GM19372 (cell line): ENCODE measurements around the gene TTC7B.

Source experiments
- ATAC-seq: cut with Tn5 transposase; IDR thresholded peaks from one replicate; pipeline ENCODE4 v1.9.1; 2021; ENCODE audit warnings: mild to moderate bottlenecking, low read depth, moderate library complexity; ENCODE audit not compliant: unreplicated experiment

The TTC7B gene

DNA sequence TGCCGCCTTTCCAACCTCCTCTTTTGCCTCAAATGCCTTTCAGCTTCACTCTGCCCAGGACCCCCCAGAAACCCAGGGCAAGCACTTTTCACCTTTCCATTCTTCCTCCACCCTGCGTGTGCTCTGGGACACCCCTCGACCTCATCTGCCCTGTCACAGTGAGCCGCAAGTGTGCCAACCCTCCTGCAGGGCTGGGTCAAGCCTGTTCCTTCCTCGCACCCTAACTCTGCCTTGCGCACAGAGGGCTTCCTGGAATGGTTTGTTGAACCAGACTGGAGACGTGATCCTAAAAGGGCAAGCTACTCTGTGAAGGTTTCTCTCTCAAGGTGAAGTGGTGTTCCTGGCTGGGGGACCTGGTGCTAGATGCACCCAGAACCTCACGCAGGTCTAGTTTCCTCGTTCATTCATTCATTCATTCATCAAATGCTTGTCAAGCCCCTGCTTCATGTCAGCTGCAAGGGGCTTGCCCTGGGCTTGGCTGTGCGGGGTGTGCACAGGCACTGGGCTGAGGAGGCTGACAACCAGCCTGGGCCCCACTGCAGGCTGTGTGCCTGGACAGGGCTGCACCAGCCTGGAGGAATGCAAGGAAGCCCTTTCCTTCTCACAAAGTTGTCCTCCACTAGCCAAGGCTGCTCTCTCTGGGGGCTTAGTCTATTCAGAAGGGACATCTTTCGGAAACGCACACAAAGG, 232.2 kb downstream of the TTC7B start:
- no peak for ATAC-seq

DNA sequence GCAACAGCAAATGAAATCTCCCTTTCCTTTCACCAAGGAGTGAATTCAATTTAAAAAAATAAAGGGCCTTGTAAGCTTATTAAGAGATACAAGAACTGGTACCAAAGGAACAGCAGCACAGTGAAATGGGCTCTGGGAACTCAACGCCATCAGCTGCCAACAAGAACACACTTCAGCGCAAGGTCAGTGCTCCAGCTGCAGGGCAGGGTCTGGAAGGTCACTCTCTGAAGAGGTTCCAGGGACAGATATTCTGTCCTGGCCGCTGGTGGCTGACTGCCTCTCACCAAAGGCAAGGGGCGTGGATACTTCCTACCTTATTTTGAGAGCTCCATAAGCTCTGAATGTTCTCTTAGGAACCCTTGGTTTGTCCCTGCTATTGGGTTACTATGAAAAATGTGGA, 232.8 kb downstream of the TTC7B start:
- ATAC-seq: no peak

DNA sequence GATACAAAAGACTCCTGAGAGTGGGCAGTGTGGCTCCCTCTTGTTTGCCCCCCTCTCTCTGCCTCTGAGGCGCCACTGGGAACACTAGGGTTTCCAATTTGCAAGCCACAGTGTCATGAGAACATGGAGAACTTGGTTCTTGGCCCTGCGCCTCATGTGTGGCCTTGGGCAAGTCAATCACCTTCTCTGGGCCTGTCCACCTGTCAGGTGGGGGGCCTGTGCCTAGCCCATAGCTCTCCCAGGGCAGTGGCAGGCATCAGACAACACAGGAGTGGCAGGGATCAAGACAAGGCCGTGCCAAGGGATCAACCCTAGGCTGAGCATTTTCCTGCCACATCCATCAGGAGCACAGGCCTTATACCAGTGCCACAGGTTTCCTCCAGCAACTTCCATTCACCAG, 234.1 kb downstream of the TTC7B start:
- no peak for ATAC-seq

DNA sequence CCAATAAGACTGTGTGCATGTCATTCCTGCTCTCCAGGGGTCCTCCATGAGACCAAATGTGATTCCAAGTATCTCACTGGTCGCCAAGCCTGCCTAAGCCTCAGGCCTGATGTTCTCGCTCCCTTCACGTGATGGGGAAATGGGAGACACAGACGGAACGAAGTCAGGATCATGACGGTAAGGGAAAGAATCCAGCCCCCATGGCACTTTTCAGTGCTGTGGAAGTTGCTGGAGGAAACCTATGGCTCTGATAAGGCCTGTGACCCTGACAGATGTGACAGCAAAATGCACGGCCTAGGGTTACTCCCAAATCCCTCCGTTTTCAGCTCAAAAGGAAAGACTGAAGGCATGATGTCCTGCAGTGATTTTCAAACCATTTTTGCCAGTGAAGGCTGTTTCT, 234.5 kb downstream of the TTC7B start:
- no peak for ATAC-seq

DNA sequence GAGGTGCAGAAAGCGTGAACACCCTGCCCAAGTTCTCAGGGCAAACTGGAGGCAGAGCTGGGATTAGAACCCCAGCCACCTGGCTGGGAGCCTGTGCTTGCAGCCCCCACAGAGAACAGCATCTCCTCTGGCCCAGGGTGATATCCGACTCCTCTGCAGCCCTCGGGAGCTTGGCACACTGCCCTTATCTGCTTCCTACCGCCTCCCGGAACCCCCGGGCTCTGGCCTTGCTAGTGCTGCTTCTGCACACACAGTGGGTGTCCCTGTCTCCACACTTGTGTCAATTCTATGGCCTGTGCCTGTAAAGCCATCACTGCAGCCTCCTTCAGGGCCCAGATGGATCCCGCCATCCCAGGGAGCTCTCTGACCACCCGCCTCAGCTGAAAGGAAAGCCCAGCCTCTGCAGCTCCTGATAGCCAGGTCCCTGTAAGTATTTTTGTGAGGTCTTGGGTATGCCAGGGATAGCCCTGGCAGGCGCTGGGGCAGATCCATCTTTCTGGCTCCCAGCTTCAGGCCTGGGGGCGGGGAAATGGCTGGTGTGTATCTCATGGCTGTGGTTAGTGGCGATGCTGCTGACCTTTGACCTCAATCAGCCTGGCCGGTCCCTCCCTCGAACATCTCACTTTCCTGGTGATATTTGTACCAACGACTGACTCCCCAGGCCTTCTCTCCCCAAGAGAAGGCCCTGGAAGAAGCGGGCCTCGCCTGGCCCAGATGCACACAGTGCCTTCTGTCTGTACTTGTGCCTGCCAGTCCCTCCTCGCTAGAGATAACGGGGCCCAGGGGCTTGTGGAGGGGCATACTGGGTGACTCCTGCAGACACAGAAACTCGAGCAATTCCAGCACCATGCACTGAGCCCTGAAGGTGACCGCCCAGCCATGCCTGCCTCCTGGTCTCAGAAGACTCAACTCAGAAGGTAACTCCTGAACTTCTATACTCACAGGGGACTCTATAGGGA, 235.6 kb downstream of the TTC7B start:
- ATAC-seq: no peak

DNA sequence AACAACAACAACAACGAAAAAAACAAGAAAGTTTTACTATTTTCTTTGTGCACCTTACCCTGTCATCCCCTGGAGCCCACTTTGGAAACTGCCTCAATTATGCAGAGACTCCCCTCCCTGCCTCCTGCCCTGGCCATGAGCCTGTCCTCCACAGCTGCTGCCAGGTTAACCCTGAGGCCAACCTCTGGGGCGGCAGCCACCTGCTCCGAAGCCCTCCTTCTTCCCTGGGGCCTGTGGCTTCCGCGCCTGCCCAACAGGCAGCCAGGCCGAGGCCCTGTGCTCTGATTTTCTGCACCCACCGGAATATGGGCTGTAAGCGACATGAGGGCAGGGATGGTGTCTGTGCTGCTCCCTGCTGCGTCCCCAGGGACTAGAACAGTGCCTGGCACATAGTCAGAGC, 236.4 kb downstream of the TTC7B start:
- no peak for ATAC-seq

DNA sequence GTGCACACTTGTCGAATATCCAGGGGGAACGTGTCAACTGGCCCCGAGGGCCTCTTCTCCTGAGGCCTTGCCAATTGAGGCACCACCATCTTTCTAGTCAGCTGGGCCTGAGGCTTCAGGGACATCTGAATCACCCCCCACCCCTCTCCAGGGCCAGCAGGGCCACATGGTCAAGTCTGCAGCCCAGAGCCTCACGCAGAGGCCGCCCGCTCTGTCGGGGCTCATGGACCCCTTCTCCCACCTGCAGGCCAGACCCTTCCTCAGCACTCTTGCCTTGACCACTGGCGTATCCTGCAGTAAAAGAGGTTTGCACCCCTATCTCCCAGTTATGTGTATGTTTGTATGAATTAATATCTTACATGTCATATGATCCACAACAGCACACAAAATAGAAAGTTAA, 237.1 kb downstream of the TTC7B start:
- ATAC-seq: no peak

DNA sequence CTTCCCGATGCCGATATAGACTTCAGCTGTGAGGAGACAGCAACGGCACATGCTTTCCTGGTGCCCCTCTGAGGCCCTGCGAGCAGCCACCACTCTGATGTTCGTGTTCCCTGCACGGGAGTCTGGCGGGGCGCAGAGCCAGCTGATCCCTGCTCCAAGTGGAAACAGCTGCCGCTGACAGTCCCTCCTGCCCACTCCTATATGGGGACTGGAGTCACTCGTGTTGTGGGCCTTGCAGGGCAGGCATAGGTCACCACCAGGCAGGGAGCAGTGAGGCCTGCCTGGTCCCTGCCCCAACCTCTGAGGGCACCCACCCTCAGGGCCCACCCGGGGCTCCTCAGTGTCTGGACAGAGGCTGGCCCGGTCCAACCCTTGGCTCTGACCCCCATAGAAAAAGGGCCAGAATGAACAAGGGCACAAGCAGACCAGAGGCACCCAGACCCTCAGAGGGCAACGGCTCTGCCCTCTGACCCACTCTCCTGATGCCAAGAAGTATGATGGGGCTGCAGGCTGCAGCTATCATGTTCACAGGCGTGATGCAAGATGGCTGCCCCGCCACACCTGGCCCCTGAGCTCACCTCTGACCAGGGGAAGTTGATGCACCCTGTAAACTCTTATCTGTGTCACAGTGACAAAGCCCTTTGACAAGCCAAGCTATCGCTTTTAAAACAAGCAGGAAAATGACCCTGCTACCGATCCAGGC, 237.8 kb downstream of the TTC7B start:
- ATAC-seq: no peak

DNA sequence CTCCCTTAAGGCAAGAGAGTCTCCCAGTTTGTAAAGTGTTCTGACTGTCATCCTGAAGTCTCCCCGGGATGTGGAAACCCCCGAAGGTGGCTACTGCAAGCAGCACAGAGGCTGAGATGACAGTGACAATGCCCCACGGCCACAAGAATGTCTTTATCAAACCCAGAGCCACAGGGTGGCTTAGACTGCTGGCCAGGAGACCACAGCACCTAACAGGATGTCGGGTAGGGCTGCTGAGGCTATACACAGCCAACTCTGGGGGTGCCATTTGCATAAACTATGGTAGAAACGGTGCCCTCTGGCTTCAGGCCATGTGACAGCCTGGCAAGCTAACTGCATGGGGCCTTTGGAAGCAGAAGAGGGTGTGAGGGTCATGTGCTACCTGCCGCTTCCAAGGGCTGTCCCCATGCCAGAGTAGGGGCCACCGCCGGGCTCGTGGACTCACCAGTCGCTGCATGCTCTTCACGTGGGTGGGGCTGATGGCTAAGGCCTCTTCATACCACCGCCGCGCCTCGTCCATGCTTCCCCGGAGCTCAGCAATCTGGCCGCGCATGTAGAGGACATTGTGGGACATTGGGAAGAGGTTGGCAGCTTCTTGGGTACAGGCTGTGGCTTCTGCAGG, 238.5 kb downstream of the TTC7B start:
- ATAC-seq: no peak

DNA sequence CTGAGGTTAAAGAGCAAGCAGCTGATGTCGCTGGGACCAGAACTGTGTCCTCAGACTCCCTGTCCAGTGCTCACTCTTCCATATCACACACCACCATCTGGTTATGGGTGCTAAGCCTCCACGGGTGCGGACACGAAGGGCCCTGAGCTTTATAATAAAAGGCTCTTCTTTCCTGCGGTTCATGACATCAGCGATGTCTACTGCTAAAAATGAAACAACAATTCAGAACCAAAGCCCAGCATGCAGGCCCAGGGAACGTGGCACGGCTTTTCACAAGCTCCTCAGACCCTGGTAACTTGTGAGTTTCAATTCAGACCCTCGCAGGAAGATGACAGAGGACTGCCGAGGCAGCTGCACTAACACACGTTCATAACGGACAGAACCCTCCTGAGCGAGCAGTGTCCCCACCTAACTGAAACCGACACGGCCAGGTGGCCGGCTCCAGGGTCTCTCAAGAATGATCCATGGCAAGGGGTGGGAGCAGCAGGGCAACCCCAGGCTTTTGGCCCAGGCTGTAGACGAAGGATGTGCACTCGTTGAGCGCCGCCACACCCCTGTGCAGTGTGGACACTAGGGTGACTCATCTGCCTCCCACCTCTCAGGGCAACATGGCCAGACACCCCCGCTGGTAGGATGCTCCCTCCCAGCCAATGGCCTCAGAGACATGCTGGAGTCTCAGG, 239.1 kb downstream of the TTC7B start:
- no peak for ATAC-seq

DNA sequence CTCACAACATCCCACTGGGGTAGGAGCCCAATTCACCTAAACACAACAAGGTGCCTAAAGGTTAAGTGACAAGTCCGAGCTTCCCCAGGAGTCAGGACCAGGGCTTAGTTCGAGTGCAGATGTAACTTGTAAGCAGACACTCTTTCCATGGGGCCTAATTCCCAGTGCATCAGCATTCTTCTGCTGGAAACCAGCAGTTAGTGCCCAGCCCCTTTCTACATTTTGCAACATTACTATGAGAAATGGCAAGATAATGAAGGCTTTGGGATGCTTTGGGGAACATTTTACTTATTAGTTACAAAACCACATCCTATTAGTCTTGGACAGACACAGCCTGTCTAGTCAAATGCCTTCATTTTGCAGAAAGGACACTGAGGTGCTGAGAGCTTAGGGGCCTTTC, 239.6 kb downstream of the TTC7B start:
- no peak for ATAC-seq

DNA sequence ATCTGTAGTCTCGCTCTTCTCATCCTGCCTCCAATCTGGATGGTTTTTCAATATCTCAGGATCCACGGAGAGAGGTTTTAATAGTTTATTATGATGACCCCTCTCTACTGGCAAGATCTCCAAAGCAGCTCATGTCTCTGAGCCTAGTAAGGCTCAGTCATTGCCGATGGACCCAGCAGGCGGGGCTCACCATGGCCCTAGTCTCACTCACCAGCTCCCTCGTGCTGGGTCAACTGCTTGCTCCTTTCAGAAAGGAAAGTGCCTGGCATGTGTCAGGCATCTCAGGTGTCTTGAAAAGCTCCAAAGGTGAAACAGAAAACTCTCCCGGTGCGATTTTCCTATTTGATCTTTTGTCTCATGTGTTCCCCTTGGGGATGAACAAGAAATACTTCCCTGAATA, 240.4 kb downstream of the TTC7B start:
- no peak for ATAC-seq

DNA sequence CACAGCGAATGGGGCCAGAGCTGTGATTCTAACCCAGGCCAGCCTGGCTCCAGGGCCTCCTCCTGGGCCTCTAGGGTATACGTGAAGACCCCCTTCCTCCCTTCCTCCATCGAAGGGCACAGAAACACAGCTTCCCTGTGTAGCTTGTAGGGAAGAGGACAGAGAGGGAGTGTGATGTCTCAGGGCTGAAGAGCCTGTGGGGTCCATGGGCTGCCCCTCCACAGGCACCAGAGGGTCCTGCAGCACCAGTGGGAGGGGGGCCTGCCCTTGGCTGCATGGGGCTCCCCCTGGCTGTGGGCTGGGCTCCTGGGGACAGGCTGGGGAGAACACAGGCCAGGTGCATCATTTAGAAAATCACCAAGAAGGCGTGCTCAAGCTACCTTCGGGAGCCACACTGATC, 240.9 kb downstream of the TTC7B start:
- no peak for ATAC-seq

DNA sequence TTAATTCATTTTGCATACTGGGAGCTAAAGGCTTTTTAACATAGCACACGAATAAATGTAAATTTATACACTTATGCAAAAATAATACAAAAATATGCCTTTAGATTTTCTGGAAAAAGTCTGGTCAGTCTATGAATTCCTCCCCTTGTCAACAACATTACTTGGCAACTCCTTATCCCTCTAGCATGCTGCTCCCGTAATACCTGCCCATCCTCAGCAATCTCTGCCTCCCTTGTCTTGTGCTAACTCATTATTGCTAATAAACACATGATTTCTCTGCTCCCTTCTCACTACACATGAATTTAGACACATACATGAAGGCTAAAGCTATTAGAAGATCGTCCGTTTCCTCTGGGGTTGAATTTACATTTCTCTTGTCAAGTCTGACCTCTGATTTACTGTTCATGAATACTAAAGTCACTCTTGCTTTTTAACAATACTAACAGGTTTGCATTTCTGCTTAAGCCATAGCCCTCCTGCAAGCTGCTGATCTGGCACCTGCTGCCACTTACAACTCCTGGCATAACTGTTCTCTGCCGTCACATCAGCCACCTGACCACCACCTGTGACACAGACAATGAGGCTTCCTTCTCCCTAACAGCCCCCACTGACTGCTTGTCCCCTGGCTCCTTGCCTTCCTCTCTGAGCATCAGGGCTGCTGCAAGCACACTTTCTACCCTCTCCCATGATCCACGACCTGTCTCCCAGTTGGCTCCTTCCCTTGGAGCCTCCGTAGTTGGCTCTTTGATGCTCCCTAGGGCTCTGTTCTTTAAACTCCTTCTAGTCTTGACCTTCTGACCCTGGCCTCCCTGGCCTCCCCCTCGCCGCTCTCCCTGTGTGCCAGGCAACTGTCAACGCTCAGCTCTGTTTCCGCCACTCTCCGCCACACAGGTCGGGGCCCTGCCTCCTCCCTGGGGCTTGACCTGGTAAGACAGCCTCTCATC, 241.8 kb downstream of the TTC7B start:
- ATAC-seq: no peak

DNA sequence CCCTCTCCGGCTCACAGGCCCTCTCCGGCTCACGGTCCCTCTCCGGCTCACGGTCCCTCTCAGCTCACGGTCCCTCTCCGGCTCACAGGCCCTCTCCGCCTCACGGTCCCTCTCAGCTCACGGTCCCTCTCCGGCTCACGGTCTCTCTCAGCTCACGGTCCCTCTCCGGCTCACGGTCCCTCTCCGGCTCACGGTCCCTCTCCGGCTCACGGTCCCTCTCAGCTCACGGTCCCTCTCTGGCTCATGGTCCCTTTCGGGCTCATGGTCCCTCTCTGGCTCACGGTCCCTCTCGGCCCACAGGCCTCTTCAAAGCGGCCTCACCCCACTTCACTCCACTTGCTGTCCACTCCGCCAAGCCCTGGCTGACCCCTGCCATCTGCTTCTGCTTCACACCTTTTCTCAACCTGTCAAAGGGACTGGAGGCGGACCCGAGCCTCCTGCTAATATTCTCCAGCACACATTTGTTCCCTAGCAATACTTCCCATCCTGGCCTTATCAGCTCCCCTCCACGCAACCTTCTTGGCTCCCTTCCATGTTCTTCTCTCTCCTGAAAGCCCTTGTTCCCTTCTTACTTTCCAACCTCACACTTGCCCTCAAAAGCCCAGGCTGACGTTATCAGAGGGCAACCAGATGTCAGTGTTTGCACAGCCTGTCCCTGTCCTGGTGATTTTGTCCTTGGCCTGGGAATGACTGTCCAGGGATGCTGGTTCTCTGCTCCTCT, 242.7 kb downstream of the TTC7B start:
- no peak for ATAC-seq

DNA sequence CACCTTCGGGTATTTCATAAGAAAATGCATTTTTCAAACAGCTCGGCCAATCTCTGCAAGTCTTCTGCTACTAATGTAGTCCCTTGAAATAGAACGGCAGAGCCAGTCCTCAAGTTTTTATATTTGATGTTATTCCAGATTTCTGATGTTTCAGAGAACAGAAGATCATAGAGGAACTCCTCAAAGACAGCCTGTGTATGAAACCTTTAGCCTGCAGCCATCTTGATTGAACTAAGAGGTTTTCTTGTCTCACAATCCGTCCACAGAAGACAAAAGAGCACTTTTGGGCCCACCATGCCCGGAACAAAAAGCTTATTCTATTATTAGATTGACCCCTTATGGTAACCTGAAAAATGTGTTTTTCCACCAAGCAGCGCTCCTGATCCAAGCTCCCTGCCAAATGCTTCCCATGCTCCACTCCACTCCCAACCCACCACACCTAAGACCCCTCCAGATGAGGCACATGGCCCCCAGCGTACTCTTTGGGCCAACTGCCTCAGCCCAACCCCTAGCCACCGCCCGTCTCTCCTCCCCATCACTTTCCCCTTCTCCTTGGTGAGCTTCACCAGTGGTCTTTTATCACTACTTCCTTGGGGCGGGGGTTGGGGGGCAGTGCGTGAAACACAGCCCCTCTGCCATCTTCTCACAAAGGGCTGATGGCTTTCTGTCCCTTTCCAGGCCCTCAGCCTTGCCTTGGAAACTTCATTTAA, 243.6 kb downstream of the TTC7B start:
- ATAC-seq: no peak

DNA sequence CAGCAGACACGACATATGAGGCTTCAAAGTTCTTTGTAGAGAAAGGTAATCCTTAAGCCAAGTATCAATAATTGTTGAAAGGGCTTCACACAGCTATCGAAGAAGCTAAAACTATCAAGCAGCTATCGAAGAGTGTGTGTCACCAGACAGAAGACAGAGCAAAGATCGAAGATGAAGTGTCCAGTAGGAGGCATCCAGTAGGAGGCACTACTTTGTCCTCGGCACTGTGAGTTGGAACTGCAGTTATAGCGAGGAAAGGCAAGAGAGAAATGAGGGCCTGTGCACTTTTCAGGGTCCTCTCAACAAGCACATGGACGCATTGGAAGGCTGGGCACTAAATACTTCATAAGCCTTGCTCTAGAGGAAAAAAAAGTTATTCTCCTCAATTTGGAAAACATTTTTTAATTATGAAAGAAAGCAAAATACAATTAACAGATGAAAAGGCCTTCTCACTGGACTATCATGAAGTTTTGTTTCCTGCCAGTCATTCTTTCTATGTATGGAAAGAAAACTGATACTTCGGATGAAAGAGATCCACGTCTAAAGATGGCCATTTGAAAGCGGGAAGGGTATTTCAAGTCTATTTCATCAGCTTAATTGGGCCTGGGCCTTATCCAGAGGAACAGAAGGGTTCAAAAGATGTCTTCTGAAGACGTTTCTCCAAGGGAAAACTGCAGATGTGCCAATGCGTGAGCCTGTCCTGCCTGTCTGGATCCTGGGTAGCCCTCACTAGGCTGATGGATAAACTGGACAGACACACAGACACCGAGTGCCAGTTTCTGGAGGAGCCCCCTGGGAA, 244.9 kb downstream of the TTC7B start:
- no peak for ATAC-seq
